GM12878 (cell line): ENCODE results near the gene MRPS14. TPM values are rescaled to one million over a fixed set of nuclear protein-coding genes. Genes with fewer than 3 reads are reported as not detected.

Source experiments
- ATAC-seq: fragments of 200-7000 bp; cut with Tn5 transposase; 3 replicates; pipeline ENCODE4 v1.9.1; 2020; ENCODE audit warnings: mild to moderate bottlenecking, moderate library complexity
- BruUV-seq: library from RNA; stranded (reverse); fragments of 400-500 nt; replicated peaks from 2 replicates; lab custom pipeline; 2021; lab: Mats Ljungman, UMichigan
- CTCF ChIA-PET: fragments of 300-600 bp; sonication (Branson Sonifier 250); formaldehyde crosslinking; extraction: SDS; loops from one replicate; lab custom pipeline; 2021; ENCODE audit warnings: inconsistent platforms; lab: Yijun Ruan, JAX
- POLR2A ChIA-PET: fragments of 350-600 bp; formaldehyde crosslinking; extraction: SDS; loops from one replicate; lab custom pipeline; 2021; ENCODE audit warnings: inconsistent platforms; lab: Charles Lee
- RAD21 ChIA-PET: fragments of 300-600 bp; sonication (Branson Sonifier 250); formaldehyde crosslinking; loops from one replicate; lab custom pipeline; 2023; ENCODE audit warnings: antibody characterized with exemption; ENCODE audit not compliant: unreplicated experiment; lab: Charles Lee
- SMC1A ChIA-PET: fragments of 300-600 bp; sonication (Branson Sonifier 250); formaldehyde crosslinking; loops from one replicate; lab custom pipeline; 2023; ENCODE audit not compliant: unreplicated experiment, uncharacterized antibody; lab: Charles Lee
- DNase-seq: peaks from one replicate; pipeline ENCODE4 v3.0.0-alpha.2; 2011; ENCODE audit warnings: low read depth, low spot score
- FAIRE-seq: peaks from 3 replicates; lab custom pipeline; 2011; peaks lifted over from hg19 to GRCh38; lab: Jason Lieb, UNC
- H2AFZ ChIP-seq: 2 replicates; pipeline ENCODE4 v1.6.0; 2011; ENCODE audit warnings: low read depth, low read length, control low read depth; ENCODE audit not compliant: control insufficient read depth
- H3K27ac ChIP-seq: 2 replicates; pipeline ENCODE4 v1.5.1; 2011; ENCODE audit warnings: control low read depth; ENCODE audit not compliant: control insufficient read depth, insufficient read depth
- H3K27me3 ChIP-seq, 2 experiments: replicated peaks in 1 of 2; 2 replicates each; pipeline versions ENCODE4 v1.6.0 to v1.6.1; 2011; ENCODE audit warnings: low read length in 1 of 2; ENCODE audit not compliant: control insufficient read depth in 2 of 2, insufficient read depth in 2 of 2
- H3K36me3 ChIP-seq, 2 experiments: 2 replicates each; pipeline ENCODE4 v1.5.1; 2011; ENCODE audit warnings: low read length in 1 of 2; ENCODE audit not compliant: control insufficient read depth in 2 of 2, insufficient read depth in 2 of 2
- H3K4me1 ChIP-seq: 2 replicates; pipeline ENCODE4 v1.6.1; 2011; ENCODE audit warnings: mild to moderate bottlenecking, low read length, moderate library complexity, mixed read lengths; ENCODE audit not compliant: control insufficient read depth, insufficient read depth
- H3K4me2 ChIP-seq: 2 replicates; pipeline ENCODE4 v1.6.0; 2011; ENCODE audit warnings: control low read depth; ENCODE audit not compliant: control insufficient read depth, insufficient read depth
- H3K4me3 ChIP-seq: fragments of 200-600 bp; sonication (generic); 2 replicates; pipeline ENCODE4 v1.5.1; 2016
- H3K79me2 ChIP-seq: 2 replicates; pipeline ENCODE4 v1.6.0; 2011; ENCODE audit warnings: low read length; ENCODE audit not compliant: control insufficient read depth, insufficient read depth
- H3K9ac ChIP-seq: 2 replicates; pipeline ENCODE4 v1.8.0; 2011; ENCODE audit warnings: low read length, control low read depth, mixed read lengths; ENCODE audit not compliant: control insufficient read depth, insufficient read depth
- H3K9me3 ChIP-seq: replicated peaks from 3 replicates; pipeline ENCODE4 v1.5.1; 2011; ENCODE audit warnings: mild to moderate bottlenecking, low read length; ENCODE audit not compliant: control insufficient read depth, insufficient read depth
- H4K20me1 ChIP-seq: 2 replicates; pipeline ENCODE4 v1.6.0; 2011; ENCODE audit not compliant: control insufficient read depth, insufficient read depth
- BCL11A ChIP-seq: IDR thresholded peaks from 2 replicates; pipeline ENCODE4 v1.6.1; 2011; ENCODE audit warnings: low read depth, low read length
- CHD4 ChIP-seq: fragments of 200-600 bp; sonication (generic); IDR thresholded peaks from 2 replicates; pipeline ENCODE4 v1.6.1; 2016; ENCODE audit warnings: mild to moderate bottlenecking
- CREB1 ChIP-seq: IDR thresholded peaks from 2 replicates; pipeline ENCODE4 v1.6.1; 2012; ENCODE audit warnings: low read depth, mild to moderate bottlenecking, inconsistent platforms
- FOXK2 ChIP-seq: fragments of 450-650 bp; IDR thresholded peaks from 2 replicates; pipeline ENCODE4 v1.6.1; 2017; ENCODE audit warnings: mild to moderate bottlenecking, moderate library complexity
- HDAC6 ChIP-seq: fragments of 200-600 bp; sonication (generic); IDR thresholded peaks from one replicate; pipeline ENCODE4 v1.8.0; 2017; ENCODE audit warnings: antibody characterized with exemption; ENCODE audit not compliant: unreplicated experiment
- IKZF2 ChIP-seq, 2 experiments: fragments of 450-650 bp; IDR thresholded peaks; 2 replicates each; pipeline ENCODE4 v1.6.1; 2017; ENCODE audit warnings: mild to moderate bottlenecking in 2 of 2, moderate library complexity in 2 of 2
- KAT2A ChIP-seq: conservative IDR thresholded peaks from 2 replicates; pipeline ENCODE4 v1.6.1; 2011; ENCODE audit warnings: low read depth, low read length; ENCODE audit not compliant: control insufficient read depth
- MYC ChIP-seq: IDR thresholded peaks from 2 replicates; pipeline ENCODE4 v1.6.1; 2011; ENCODE audit warnings: mild to moderate bottlenecking, low read length, moderate library complexity, inconsistent platforms; ENCODE audit not compliant: insufficient read depth, insufficient replicate concordance, insufficient read length, severe bottlenecking
- NRF1 ChIP-seq: conservative IDR thresholded peaks from 2 replicates; pipeline ENCODE4 v1.6.1; 2011; ENCODE audit warnings: mild to moderate bottlenecking, low read depth, low read length, improper control_type of control experiment
- RELB ChIP-seq: fragments of 450-650 bp; IDR thresholded peaks from 2 replicates; pipeline ENCODE4 v1.6.1; 2017; ENCODE audit warnings: low read depth, mild to moderate bottlenecking, moderate library complexity
- RFX5 ChIP-seq: IDR thresholded peaks from 2 replicates; pipeline ENCODE4 v1.6.1; 2011; ENCODE audit warnings: low read depth, low read length, improper control_type of control experiment
- ZBTB40 ChIP-seq: fragments of 450-650 bp; IDR thresholded peaks from 2 replicates; pipeline ENCODE4 v1.6.1; 2016; ENCODE audit warnings: mild to moderate bottlenecking, moderate library complexity, borderline replicate concordance
- WGBS: methylation state at CpG from one replicate; pipeline ENCODE4 v1.1.6; 2016; ENCODE audit warnings: low lambda C conversion rate; ENCODE audit not compliant: insufficient replicate concordance, insufficient coverage; ENCODE audit errors: missing lambda C conversion rate; 5-methylcytosine and 5-hydroxymethylcytosine counted together
- in situ Hi-C: fragments of 300-500 bp; cut with MboI; formaldehyde crosslinking; loops from 9 replicates; pipeline ENCODE4 v1.14.3; 2018; ENCODE audit warnings: mixed read lengths
- intact Hi-C: fragments of 100-400 bp; cut with micrococcal nuclease; formaldehyde crosslinking; loops from one replicate; pipeline ENCODE4 v1.14.2; 2022; ENCODE audit not compliant: unreplicated experiment
- polyA plus RNA-seq, 11 experiments: library from polyadenylated mRNA; depleted of rRNA in 4 of 11; unstranded in 6 of 11; stranded (reverse) in 5 of 11; fragments of >200 nt; fragmentation: Nextera tagmentation in 4 of 11; fragmentation: Illumina TruSeq in 1 of 11; extraction: Ambion mirVana in 4 of 11; extraction: Trizol in 1 of 11; gene quantifications; 1 replicate in 1 of 11; 2 replicates in 10 of 11; pipeline versions ENCODE4 v1.2.1 to v1.2.3, GENCODE V29; 2011 to 2016; ENCODE audit warnings: inconsistent platforms in 2 of 11, missing spikeins in 2 of 11, low read depth in 1 of 11
- total RNA-seq, 4 experiments: library from RNA; depleted of rRNA in 3 of 4; stranded (reverse); fragments of >200 nt in 3 of 4; fragmentation: Illumina TruSeq in 1 of 4; extraction: Trizol in 1 of 4; gene quantifications; 2 replicates each; pipeline versions ENCODE4 v1.2.1 to v1.2.3, GENCODE V29; 2013 to 2021
- TF ChIP-seq, protein P1 (sequence below): IDR thresholded peaks from 2 replicates; pipeline ENCODE4 v1.6.1; 2011; ENCODE audit warnings: mild to moderate bottlenecking, low read depth, low read length, moderate library complexity; ENCODE audit not compliant: insufficient replicate concordance
- TF ChIP-seq, protein P2 (sequence below): IDR thresholded peaks from 2 replicates; pipeline ENCODE4 v1.6.1; 2012; ENCODE audit warnings: low read length, inconsistent platforms

Gene MRPS14
- total and polyA plus RNA-seq, 10 of the 15 experiments (the other 5 are each of a cell fraction or from before 2014, with no cell fraction given) = 31.1 to 224 (median 50.4) TPM

- TF ChIP-seq CHD4 (no peak), FOXK2 (no peak), NRF1 (no peak), HDAC6 (no peak), KAT2A (no peak), BCL11A (no peak), CREB1 (no peak)
- TF ChIP-seq, protein P1, sequence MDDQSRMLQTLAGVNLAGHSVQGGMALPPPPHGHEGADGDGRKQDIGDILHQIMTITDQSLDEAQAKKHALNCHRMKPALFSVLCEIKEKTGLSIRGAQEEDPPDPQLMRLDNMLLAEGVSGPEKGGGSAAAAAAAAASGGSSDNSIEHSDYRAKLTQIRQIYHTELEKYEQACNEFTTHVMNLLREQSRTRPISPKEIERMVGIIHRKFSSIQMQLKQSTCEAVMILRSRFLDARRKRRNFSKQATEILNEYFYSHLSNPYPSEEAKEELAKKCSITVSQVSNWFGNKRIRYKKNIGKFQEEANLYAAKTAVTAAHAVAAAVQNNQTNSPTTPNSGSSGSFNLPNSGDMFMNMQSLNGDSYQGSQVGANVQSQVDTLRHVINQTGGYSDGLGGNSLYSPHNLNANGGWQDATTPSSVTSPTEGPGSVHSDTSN = no peak
Observed at GRCh38 chr1:174974711-174975119, 48.5 kb downstream of the MRPS14 start (continued).

DNA sequence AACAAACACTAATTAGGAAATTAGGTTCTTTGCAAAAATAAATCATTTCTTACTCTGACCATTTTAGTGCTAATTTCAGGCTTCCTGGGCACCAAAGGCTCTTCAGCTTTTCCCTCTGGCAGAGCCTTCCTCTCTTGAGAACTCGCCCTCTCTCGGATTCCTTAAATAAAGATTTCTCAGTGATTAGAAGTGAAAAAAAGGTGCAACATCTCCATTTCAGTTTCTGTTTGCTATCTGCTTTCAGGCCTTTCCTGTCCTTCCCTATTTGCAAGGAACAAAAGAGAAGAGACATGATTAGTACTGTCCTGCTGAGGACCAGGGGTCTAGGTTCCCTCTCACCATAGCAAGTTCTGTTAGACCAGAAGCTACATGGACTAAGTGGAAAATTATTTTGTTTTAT lies 51.3 kb downstream of the MRPS14 start:
- ChIA-PET POLR2A (interaction anchor here (0.6 to 0.7 kb wide), 2 partner anchors 19 to 172 kb away, joined by 3 to 4 read pairs; no protein-coding TSS in a partner anchor), SMC1A (interaction anchor here (0.7 to 7.4 kb wide), 9 partner anchors 9 to 60 kb away, joined by 3 to 81 read pairs (median 3); no protein-coding TSS in a partner anchor), RAD21 (interaction anchor here (0.9 to 2.7 kb wide), 6 partner anchors 11 to 29 kb away, joined by 3 to 17 read pairs (median 4); no protein-coding TSS in a partner anchor), CTCF (interaction anchor here (0.7 to 3.1 kb wide), 10 partner anchors 11 to 172 kb away, joined by 3 to 19 read pairs (median 4); no protein-coding TSS in a partner anchor)
- Histone ChIP-seq H3K27ac (no peak overlapping the region), H3K9me3 (no peaks in the 10 kb centered on the region), H2AFZ (no peak overlapping the region), H3K9ac (no peak overlapping the region), H3K79me2 (no peaks in the 10 kb centered on the region), H3K36me3 (peaks cover 0 to 14% of the 10 kb centered on the region in 2 experiments; a peak in 1 of 4 replicates), H4K20me1 (no peaks in the 10 kb centered on the region), H3K4me1 (peaks cover 36% of the 10 kb centered on the region), H3K4me2 (no peak overlapping the region), H3K27me3 (no peaks in the 10 kb centered on the region), H3K4me3 (no peak overlapping the region)
- FAIRE-seq (no peak), ATAC-seq (no peak), DNase-seq (no peak)
- intact Hi-C loops = no loop called here
- 4% methylated on average over 2 of the region's 2 CpGs for WGBS
- in situ Hi-C loops = no loop called here
- BruUV-seq = no TSS peak
- TF ChIP-seq, protein P2, sequence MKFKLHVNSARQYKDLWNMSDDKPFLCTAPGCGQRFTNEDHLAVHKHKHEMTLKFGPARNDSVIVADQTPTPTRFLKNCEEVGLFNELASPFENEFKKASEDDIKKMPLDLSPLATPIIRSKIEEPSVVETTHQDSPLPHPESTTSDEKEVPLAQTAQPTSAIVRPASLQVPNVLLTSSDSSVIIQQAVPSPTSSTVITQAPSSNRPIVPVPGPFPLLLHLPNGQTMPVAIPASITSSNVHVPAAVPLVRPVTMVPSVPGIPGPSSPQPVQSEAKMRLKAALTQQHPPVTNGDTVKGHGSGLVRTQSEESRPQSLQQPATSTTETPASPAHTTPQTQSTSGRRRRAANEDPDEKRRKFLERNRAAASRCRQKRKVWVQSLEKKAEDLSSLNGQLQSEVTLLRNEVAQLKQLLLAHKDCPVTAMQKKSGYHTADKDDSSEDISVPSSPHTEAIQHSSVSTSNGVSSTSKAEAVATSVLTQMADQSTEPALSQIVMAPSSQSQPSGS = no peak
- no peak for TF ChIP-seq RFX5
- TF ChIP-seq HDAC6 = no peak
- peak; percentile 56 to 64; a peak in 3 of 4 replicates for TF ChIP-seq IKZF2 (IDR thresholded peaks at IDR 0.05)
- peak; percentile 63; the same call in 1 of the 2 replicates for TF ChIP-seq ZBTB40
- peak; percentile 39; the same call in 1 of the 2 replicates for TF ChIP-seq RELB
- no peak for TF ChIP-seq MYC
